HUES64 (cell line): ENCODE measurements around the gene STK11IP.

Source experiments
- H3K27ac ChIP-seq: 2 replicates; pipeline ENCODE4 v1.7.0; 2013; ENCODE audit warnings: low read depth, low read length, inconsistent platforms
- H3K27me3 ChIP-seq: 2 replicates; pipeline ENCODE4 v1.6.1; 2013; ENCODE audit warnings: mild to moderate bottlenecking, low read length; ENCODE audit not compliant: insufficient read depth
- H3K36me3 ChIP-seq: 2 replicates; pipeline ENCODE4 v1.6.1; 2013; ENCODE audit warnings: mild to moderate bottlenecking, low read length; ENCODE audit not compliant: insufficient read depth
- H3K4me1 ChIP-seq: 2 replicates; pipeline ENCODE4 v1.6.1; 2013; ENCODE audit warnings: mild to moderate bottlenecking, low read length, moderate library complexity; ENCODE audit not compliant: insufficient read depth
- H3K4me3 ChIP-seq: 2 replicates; pipeline ENCODE4 v1.5.1; 2013; ENCODE audit warnings: mild to moderate bottlenecking, low read length, moderate library complexity
- H3K9ac ChIP-seq: 2 replicates; pipeline ENCODE4 v1.6.1; 2013; ENCODE audit warnings: mild to moderate bottlenecking, low read depth, low read length
- H3K9me3 ChIP-seq: 2 replicates; pipeline ENCODE4 v1.6.1; 2013; ENCODE audit warnings: low read depth, low read length; ENCODE audit not compliant: insufficient read depth
- WGBS: fragments of 150-250, 120-280 bp; methylation state at CpG from one replicate; pipeline ENCODE4 v1.1.7; 2013; ENCODE audit warnings: missing lambda C conversion rate; 5-methylcytosine and 5-hydroxymethylcytosine counted together

The STK11IP gene

GRCh38 chr2:219565130-219566080, 32.3 kb upstream of the STK11IP start:
- WGBS: 46% methylated on average over 21 of the region's 21 CpGs
- H3K4me3 ChIP-seq: peak overlapping the region; percentile 29

GRCh38 chr2:219566640-219567039, 31.0 kb upstream of the STK11IP start:
- Histone ChIP-seq H3K36me3 (peaks cover 53% of the 10 kb centered on the region), H3K27me3 (peaks cover 13% of the 10 kb centered on the region), H3K9me3 (no peaks in the 10 kb centered on the region), H3K9ac (no peak overlapping the region), H3K27ac (peak overlapping the region; percentile 99; the same call in 1 of the 2 replicates), H3K4me1 (peaks cover 45% of the 10 kb centered on the region), H3K4me3 (no peak overlapping the region)
- 84% methylated on average over 11 of the region's 11 CpGs for WGBS

More at GRCh38 chr2:219565130-219566080, 32.3 kb upstream of the STK11IP start:
- Histone ChIP-seq H3K4me1 (peaks cover 54% of the 10 kb centered on the region), H3K27ac (peak overlapping the region; percentile 99), H3K36me3 (peaks cover 53% of the 10 kb centered on the region), H3K9ac (peak overlapping the region; percentile 68), H3K9me3 (no peaks in the 10 kb centered on the region), H3K27me3 (peaks cover 11% of the 10 kb centered on the region)

- no peak overlapping the region for H3K4me3 ChIP-seq
- H3K27ac ChIP-seq: no peak overlapping the region
- H3K4me1 ChIP-seq: peaks cover 45% of the 10 kb centered on the region
- H3K36me3 ChIP-seq: peaks cover 53% of the 10 kb centered on the region
- WGBS: 93% methylated on average over 18 of the region's 18 CpGs
- H3K9ac ChIP-seq: no peak overlapping the region
- peaks cover 13% of the 10 kb centered on the region for H3K27me3 ChIP-seq
- H3K9me3 ChIP-seq: no peaks in the 10 kb centered on the region
Observed at GRCh38 chr2:219567131-219567530, 30.5 kb upstream of the STK11IP start.

GRCh38 chr2:219567791-219568361, 29.8 kb upstream of the STK11IP start:
- Histone ChIP-seq H3K27me3 (peaks cover 13% of the 10 kb centered on the region), H3K27ac (no peak overlapping the region), H3K9ac (no peak overlapping the region), H3K4me1 (peaks cover 41% of the 10 kb centered on the region), H3K4me3 (no peak overlapping the region), H3K9me3 (no peaks in the 10 kb centered on the region), H3K36me3 (peaks cover 47% of the 10 kb centered on the region)
- 92% methylated on average over 35 of the region's 35 CpGs for WGBS

GRCh38 chr2:219569041-219569440, 28.6 kb upstream of the STK11IP start:
- peaks cover 36% of the 10 kb centered on the region for H3K36me3 ChIP-seq
- peaks cover 13% of the 10 kb centered on the region for H3K27me3 ChIP-seq
- H3K9ac ChIP-seq: no peak overlapping the region
- no peak overlapping the region for H3K4me3 ChIP-seq
- H3K4me1 ChIP-seq: peaks cover 41% of the 10 kb centered on the region
- H3K27ac ChIP-seq: no peak overlapping the region
- 93% methylated on average over 6 of the region's 6 CpGs for WGBS
- no peaks in the 10 kb centered on the region for H3K9me3 ChIP-seq

GRCh38 chr2:219569635-219570034, 28.0 kb upstream of the STK11IP start:
- Histone ChIP-seq H3K4me3 (peak overlapping the region; percentile 78), H3K9me3 (no peaks in the 10 kb centered on the region), H3K9ac (no peak overlapping the region), H3K27ac (no peak overlapping the region), H3K36me3 (peaks cover 30% of the 10 kb centered on the region), H3K4me1 (peaks cover 38% of the 10 kb centered on the region), H3K27me3 (peaks cover 13% of the 10 kb centered on the region)
- 70% methylated on average over 4 of the region's 6 CpGs for WGBS

GRCh38 chr2:219570194-219570923, 27.3 kb upstream of the STK11IP start:
- H3K4me1 ChIP-seq: peaks cover 30% of the 10 kb centered on the region
- peak overlapping the region; percentile 84 for H3K9ac ChIP-seq
- H3K27ac ChIP-seq: peak overlapping the region; percentile 23; the same call in 1 of the 2 replicates
- peaks cover 26% of the 10 kb centered on the region for H3K36me3 ChIP-seq
- WGBS: 7% methylated on average over 95 of the region's 95 CpGs
- H3K4me3 ChIP-seq: peak overlapping the region; percentile 78
- no peaks in the 10 kb centered on the region for H3K9me3 ChIP-seq
- H3K27me3 ChIP-seq: peaks cover 13% of the 10 kb centered on the region

GRCh38 chr2:219570924-219571310, 26.7 kb upstream of the STK11IP start:
- Histone ChIP-seq H3K9ac (peak overlapping the region; percentile 84), H3K9me3 (no peaks in the 10 kb centered on the region), H3K4me3 (peak overlapping the region; percentile 78), H3K27ac (peak overlapping the region; percentile 23; the same call in 1 of the 2 replicates), H3K27me3 (peaks cover 13% of the 10 kb centered on the region), H3K4me1 (peaks cover 25% of the 10 kb centered on the region), H3K36me3 (peaks cover 26% of the 10 kb centered on the region)
- WGBS: under 1% methylated on average over 38 of the region's 55 CpGs

- H3K27ac ChIP-seq: peak within 1 kb of the TSS; percentile 92
- WGBS: 6% methylated on average over 40 of the region's 42 CpGs
Observed at GRCh38 chr2:219571311-219572236, 26.1 kb upstream of the STK11IP start, which contains the start of gene OBSL1. Gene OBSL1 (minus strand): TSS chr2:219571539. CDS start chr2:219571232, 307 bp downstream.

More at GRCh38 chr2:219571311-219572236, 26.1 kb upstream of the STK11IP start, which contains the start of gene OBSL1:
- Histone ChIP-seq H3K4me1 (peaks cover 23% of the 10 kb centered on the region), H3K27me3 (peaks cover 13% of the 10 kb centered on the region), H3K36me3 (peaks cover 23% of the 10 kb centered on the region), H3K9me3 (no peaks in the 10 kb centered on the region), H3K4me3 (peak within 1 kb of the TSS; percentile 78), H3K9ac (peak within 1 kb of the TSS; percentile 84)
